Peyer's patch (tissue), 4 donors: ENCODE data around the gene RPTOR.

Source experiments
- POLR2A ChIP-seq, 2 donors: fragments of 450-650 bp; IDR thresholded peaks; one replicate each; pipeline ENCODE4 v1.5.1; 2017; ENCODE audit warnings: antibody characterized with exemption in 2 of 2, mild to moderate bottlenecking in 2 of 2, moderate library complexity in 2 of 2
- TF ChIP-seq, protein P1 (sequence below), 6 experiments: fragments of 450-650 bp in 4 of 6; fragments of 200-600 bp in 2 of 6; sonication (generic) in 1 of 6; IDR thresholded peaks; one replicate each; pipeline ENCODE4 v1.5.1; 2017 to 2019; ENCODE audit warnings: antibody characterized with exemption in 6 of 6, mild to moderate bottlenecking in 3 of 6, moderate library complexity in 1 of 6

DNA sequence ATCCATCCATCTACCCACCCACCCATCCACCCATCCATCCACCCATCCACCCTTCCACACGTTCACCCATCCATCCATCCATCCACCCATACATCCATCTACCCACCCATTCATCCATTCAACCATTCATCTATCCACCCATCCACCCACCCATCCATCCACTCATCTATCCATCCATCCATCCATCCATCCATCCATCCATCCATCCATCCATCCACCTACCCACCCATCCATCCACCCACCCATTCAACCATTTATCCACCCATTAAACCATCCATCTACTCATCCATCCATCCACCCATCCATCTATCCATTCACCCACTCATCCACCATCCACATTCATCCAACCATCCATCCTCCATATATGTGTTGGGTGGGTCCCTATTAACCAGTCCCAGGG is 26.2 kb upstream of the RPTOR start:
- TF ChIP-seq, protein P1, sequence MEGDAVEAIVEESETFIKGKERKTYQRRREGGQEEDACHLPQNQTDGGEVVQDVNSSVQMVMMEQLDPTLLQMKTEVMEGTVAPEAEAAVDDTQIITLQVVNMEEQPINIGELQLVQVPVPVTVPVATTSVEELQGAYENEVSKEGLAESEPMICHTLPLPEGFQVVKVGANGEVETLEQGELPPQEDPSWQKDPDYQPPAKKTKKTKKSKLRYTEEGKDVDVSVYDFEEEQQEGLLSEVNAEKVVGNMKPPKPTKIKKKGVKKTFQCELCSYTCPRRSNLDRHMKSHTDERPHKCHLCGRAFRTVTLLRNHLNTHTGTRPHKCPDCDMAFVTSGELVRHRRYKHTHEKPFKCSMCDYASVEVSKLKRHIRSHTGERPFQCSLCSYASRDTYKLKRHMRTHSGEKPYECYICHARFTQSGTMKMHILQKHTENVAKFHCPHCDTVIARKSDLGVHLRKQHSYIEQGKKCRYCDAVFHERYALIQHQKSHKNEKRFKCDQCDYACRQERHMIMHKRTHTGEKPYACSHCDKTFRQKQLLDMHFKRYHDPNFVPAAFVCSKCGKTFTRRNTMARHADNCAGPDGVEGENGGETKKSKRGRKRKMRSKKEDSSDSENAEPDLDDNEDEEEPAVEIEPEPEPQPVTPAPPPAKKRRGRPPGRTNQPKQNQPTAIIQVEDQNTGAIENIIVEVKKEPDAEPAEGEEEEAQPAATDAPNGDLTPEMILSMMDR (IDR thresholded peaks at IDR 0.05), result no peak
- no peak for TF ChIP-seq POLR2A (IDR thresholded peaks at IDR 0.05)
